Esophagus squamous epithelium (tissue), 4 donors: Measurements from ENCODE around the gene NRG3.

Experiments
- CTCF ChIP-seq, 6 experiments: fragments of 450-650 bp in 4 of 6; fragments of 200-600 bp in 2 of 6; sonication (generic) in 2 of 6; IDR thresholded peaks; one replicate each; pipeline ENCODE4 v1.5.1; 2016 to 2019; ENCODE audit warnings: antibody characterized with exemption in 6 of 6, mild to moderate bottlenecking in 4 of 6, moderate library complexity in 4 of 6
- POLR2A ChIP-seq, 4 donors: fragments of 450-650 bp; IDR thresholded peaks; one replicate each; pipeline ENCODE4 v1.6.1; 2017; ENCODE audit warnings: antibody characterized with exemption in 4 of 4, mild to moderate bottlenecking in 4 of 4, moderate library complexity in 3 of 4

- TF ChIP-seq CTCF (IDR thresholded peaks at IDR 0.05) (no peak), POLR2A (IDR thresholded peaks at IDR 0.05) (no peak)
These were observed 367.8 kb downstream of the NRG3 start for GRCh38 chr10:82242778-82243177.
